C4-2B (cell line): ENCODE measurements around the gene ANGEL1.

ENCODE experiments used
- H3K27ac ChIP-seq: fragments of 450-650 bp; 2 replicates; pipeline ENCODE4 v1.5.1; 2017
- ZFX ChIP-seq: fragments of 450-650 bp; IDR thresholded peaks from 2 replicates; pipeline ENCODE4 v1.6.1; 2017
- TF ChIP-seq, protein P1 (sequence below): fragments of 450-650 bp; conservative IDR thresholded peaks from 2 replicates; pipeline ENCODE4 v1.5.1; 2017; ENCODE audit warnings: mild to moderate bottlenecking

ANGEL1 gene

DNA sequence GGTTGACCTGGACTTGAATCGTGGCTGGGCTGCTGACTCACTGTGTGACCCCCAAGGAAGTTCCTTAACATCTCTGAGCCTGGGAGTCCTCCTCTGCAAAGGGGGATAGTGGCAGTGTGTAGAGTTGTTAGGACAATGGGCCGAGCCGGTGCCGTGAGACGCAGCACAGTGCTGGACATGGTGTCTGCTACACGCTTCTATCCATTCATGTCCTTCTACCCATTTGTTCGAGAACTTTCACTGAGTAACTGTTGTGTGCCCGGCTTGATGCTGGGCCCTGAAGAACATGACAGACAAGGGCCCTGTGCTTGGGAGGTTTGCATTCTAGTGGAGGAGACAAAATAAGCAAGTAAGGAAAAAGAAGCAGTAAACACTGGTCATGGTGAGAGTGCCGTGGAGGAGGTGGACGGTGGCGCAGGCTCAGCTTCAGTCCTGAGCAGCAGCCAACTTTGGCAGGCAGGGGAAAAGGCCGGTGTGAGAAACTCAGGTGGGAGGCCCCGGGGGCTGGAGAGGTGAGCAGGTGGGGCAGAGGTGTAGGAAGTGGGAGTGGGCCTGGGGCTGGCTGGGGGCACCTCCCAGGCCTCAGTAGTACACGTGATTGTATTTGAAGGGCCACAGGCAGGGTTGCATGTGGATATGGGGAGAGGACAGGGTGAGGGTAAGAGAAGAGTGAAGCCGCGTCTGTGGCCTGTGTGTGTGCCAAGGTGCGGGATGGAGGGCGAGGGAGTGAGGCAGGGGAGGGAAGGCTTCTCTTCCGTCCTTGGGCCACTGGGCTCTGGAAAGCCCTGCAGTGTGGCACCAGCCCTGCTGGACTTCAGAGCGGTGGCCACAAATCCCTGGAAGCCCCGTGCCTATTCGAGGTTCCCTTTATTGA is 37.6 kb downstream of the ANGEL1 start:
- TF ChIP-seq, protein P1, sequence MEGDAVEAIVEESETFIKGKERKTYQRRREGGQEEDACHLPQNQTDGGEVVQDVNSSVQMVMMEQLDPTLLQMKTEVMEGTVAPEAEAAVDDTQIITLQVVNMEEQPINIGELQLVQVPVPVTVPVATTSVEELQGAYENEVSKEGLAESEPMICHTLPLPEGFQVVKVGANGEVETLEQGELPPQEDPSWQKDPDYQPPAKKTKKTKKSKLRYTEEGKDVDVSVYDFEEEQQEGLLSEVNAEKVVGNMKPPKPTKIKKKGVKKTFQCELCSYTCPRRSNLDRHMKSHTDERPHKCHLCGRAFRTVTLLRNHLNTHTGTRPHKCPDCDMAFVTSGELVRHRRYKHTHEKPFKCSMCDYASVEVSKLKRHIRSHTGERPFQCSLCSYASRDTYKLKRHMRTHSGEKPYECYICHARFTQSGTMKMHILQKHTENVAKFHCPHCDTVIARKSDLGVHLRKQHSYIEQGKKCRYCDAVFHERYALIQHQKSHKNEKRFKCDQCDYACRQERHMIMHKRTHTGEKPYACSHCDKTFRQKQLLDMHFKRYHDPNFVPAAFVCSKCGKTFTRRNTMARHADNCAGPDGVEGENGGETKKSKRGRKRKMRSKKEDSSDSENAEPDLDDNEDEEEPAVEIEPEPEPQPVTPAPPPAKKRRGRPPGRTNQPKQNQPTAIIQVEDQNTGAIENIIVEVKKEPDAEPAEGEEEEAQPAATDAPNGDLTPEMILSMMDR, result no peak
- TF ChIP-seq ZFX, result no peak
- H3K27ac ChIP-seq, result no peak overlapping the region

GRCh38 chr14:76773956-76774820 is 38.5 kb downstream of the ANGEL1 start:
- TF ChIP-seq, protein P1, result no peak
- no peak for TF ChIP-seq ZFX
- no peak overlapping the region for H3K27ac ChIP-seq

- no peak overlapping the region for H3K27ac ChIP-seq
- TF ChIP-seq, protein P1, result no peak
- no peak for TF ChIP-seq ZFX
Observed at GRCh38 chr14:76773188-76773885, 39.3 kb downstream of the ANGEL1 start.

GRCh38 chr14:76772300-76773187 is 40.1 kb downstream of the ANGEL1 start:
- no peak overlapping the region for H3K27ac ChIP-seq
- TF ChIP-seq, protein P1, result no peak
- no peak for TF ChIP-seq ZFX

GRCh38 chr14:76771437-76771980 is 41.2 kb downstream of the ANGEL1 start:
- no peak overlapping the region for H3K27ac ChIP-seq
- TF ChIP-seq, protein P1, result no peak
- no peak for TF ChIP-seq ZFX

DNA sequence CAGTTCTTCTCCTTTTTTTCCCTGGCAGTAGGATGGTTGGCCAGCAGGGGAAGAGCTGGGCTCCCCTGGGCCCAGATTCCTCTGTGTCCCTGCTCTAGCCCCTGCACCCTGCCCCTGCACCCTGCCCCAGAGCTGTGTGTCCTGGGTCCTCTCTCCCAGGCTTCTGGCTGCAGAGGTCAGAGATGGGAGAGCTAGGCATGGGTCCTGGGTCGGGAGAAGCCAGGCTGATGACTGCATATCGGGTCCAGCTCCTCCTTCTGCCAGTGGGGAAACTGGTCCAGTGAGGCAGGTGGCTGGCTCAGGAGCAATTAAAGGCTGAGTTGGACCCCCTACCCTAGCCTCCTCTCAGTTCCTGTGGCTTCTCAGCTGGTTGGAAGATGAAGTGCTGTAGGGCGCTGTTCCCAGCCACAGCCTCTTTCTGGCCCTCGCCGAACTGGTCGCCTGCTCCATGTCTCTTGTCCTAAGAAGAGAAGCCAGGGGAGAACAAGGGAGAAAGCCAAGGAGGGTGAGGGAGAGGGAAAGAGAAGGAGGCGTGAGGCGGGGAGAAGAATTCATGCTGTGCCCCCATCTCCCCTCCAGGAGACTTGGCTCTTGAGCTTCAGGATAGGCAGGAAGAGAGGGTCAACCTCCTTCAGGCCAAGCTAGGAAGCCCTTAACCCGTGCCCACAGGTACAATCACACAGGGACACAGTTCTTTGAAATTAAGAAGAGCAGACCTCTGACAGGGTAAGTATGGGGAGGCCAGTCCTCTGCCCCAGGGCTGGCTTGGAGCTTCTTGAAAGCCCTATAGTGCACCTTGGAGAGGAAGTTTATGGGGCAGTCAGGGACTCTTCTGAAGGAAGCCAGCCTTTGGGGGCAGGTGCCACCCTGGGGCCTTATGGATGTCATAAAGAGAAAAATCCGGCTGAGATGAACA is 41.9 kb downstream of the ANGEL1 start:
- no peak overlapping the region for H3K27ac ChIP-seq
- TF ChIP-seq, protein P1, result no peak
- TF ChIP-seq ZFX, result no peak
